ENCODE results near the gene SLIT3. TPM values are rescaled to one million over a fixed set of nuclear protein-coding genes. Genes with fewer than 3 reads are reported as not detected.

Gene SLIT3
- total RNA-seq, 3 donors from 2014 or later, result 30.7 to 103 (median 54.1) TPM

DNA sequence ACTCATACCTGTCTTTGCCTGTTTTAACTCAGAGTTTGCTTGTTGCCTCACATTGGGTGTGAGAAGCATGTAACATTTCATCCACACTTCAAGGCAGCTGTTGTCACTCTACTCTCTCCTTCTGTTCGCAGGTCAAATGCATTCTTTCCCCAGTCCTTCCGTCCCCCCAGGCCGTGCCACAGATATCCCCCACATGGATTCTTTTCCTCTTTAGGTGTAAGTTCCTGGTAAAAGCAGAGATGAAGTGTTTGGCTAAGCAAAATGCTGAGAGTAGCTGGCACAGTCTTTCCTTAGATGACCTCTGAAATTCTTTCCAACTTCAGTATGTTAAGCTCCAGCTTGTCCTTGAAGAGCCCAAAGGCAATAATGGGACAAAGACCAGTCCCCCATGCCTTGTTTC, 328.2 kb downstream of the SLIT3 start:
- H3K9me3 ChIP-seq, result no peaks in the 10 kb centered on the region
- H3K27ac ChIP-seq, result no peak overlapping the region
- H3K27me3 ChIP-seq, result no peaks in the 10 kb centered on the region
- intact Hi-C loops (cut with DNase I; ENCODE audit: low total_unique reads), result no loop called here
- no peaks in the 10 kb centered on the region for H3K4me1 ChIP-seq
- no peak for DNase-seq (ENCODE audit: low spot score in 2 of 2)
- TF ChIP-seq, protein P1, sequence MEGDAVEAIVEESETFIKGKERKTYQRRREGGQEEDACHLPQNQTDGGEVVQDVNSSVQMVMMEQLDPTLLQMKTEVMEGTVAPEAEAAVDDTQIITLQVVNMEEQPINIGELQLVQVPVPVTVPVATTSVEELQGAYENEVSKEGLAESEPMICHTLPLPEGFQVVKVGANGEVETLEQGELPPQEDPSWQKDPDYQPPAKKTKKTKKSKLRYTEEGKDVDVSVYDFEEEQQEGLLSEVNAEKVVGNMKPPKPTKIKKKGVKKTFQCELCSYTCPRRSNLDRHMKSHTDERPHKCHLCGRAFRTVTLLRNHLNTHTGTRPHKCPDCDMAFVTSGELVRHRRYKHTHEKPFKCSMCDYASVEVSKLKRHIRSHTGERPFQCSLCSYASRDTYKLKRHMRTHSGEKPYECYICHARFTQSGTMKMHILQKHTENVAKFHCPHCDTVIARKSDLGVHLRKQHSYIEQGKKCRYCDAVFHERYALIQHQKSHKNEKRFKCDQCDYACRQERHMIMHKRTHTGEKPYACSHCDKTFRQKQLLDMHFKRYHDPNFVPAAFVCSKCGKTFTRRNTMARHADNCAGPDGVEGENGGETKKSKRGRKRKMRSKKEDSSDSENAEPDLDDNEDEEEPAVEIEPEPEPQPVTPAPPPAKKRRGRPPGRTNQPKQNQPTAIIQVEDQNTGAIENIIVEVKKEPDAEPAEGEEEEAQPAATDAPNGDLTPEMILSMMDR (IDR thresholded peaks at IDR 0.05), result no peak
- TF ChIP-seq POLR2AphosphoS5 (IDR thresholded peaks at IDR 0.05) (no peak), POLR2A (IDR thresholded peaks at IDR 0.05) (no peak)
- H3K4me3 ChIP-seq, result no peak overlapping the region
- H3K36me3 ChIP-seq, result no peaks in the 10 kb centered on the region

DNA sequence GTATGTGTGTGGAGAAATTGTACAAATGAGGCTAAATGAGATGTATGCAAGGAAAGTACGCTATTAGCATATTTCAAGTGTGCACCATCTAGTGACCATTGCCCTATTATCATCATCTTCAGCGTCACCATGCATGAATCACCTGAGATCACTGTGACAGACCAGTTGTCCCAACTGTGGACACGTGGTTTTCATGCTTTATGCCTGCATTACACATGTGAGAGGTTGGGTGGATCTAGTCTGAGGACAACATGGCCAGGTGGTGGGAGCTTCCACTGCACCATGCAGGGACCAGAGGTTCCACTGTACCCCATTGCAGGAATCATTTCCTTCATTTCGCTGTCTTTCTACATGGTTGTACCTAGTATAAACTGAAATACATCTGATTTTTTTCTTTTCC, 329.8 kb downstream of the SLIT3 start:
- DNase-seq (ENCODE audit: low spot score in 2 of 2), result no peak
- intact Hi-C loops (cut with DNase I; ENCODE audit: low total_unique reads), result no loop called here
- Histone ChIP-seq H3K36me3 (no peaks in the 10 kb centered on the region), H3K4me1 (no peaks in the 10 kb centered on the region), H3K9me3 (no peaks in the 10 kb centered on the region), H3K27me3 (no peaks in the 10 kb centered on the region), H3K4me3 (no peak overlapping the region), H3K27ac (no peak overlapping the region)
- TF ChIP-seq POLR2AphosphoS5 (IDR thresholded peaks at IDR 0.05), result no peak
- TF ChIP-seq, protein P1 (IDR thresholded peaks at IDR 0.05), result no peak
- TF ChIP-seq POLR2A (IDR thresholded peaks at IDR 0.05), result no peak

DNA sequence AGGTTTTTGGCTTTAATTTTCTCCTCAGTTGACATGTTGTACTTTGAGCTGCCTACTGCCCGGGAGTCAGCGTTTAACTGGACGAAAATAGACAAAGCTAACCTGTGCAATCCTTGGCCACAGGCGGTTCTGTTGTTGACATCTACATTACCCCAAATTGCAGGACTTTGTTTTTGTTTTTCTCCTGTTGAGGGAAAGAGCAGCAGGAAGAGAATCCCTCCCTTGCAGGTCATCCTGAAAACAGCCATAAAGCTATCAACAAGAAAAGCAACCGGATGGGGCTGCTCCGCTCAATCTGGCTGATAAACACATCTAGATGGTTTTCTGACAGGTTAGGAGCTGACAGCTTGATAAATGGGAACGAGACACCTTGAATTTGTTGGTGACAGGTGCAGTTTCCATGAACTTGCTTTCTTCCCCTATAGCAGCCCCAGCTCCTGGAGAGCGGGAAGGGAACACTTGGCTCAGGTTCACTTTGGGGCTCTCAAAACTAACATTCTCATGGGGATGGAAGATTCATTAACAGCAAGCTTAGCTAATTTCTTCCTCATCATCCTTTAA, 331.5 kb downstream of the SLIT3 start:
- H3K4me1 ChIP-seq, result no peaks in the 10 kb centered on the region
- no peak overlapping the region for H3K27ac ChIP-seq
- no peaks in the 10 kb centered on the region for H3K36me3 ChIP-seq
- H3K27me3 ChIP-seq, result no peaks in the 10 kb centered on the region
- TF ChIP-seq, protein P1 (IDR thresholded peaks at IDR 0.05), result no peak
- TF ChIP-seq POLR2A (IDR thresholded peaks at IDR 0.05) (no peak), POLR2AphosphoS5 (IDR thresholded peaks at IDR 0.05) (no peak)
- no peak for DNase-seq (ENCODE audit: low spot score in 2 of 2)
- H3K4me3 ChIP-seq, result no peak overlapping the region
- H3K9me3 ChIP-seq, result no peaks in the 10 kb centered on the region
- intact Hi-C loops (cut with DNase I; ENCODE audit: low total_unique reads), result no loop called here

DNA sequence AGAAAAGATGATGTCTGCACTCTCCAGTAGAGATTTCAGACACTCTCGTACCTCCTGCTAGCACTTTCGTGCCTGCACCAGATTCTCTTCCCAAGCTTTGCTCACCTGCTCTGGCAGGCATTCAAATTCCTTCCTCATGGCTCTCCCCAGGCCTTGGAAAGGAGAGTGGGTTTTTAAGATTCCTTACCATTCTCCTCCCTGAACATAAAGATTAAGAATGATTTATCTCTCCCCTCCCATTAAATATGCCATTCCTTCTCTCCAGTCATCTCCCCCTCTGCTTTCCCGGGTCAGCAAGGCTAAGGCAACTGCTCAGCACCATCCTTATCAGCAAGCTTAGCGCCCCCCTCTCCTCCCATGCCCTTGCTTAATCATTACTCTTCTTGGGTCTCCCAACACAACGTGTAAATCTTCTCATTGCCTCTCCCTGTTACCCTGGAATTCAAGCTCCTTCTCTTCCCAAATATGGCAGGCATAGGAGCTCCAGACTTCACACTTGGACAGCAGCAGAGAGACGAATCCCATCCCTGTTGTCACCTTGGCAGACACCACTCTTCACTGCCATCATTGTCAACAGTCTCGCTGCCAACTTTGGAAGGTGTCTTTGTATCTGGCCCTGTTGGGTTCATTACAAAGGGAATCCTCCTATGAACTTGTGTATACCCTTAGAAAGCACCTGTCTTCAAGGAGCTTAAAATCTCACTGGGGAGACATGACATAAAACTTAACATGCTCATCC, 332.9 kb downstream of the SLIT3 start:
- TF ChIP-seq, protein P1 (IDR thresholded peaks at IDR 0.05), result no peak
- no peak for TF ChIP-seq POLR2AphosphoS5 (IDR thresholded peaks at IDR 0.05)
- TF ChIP-seq POLR2A (IDR thresholded peaks at IDR 0.05), result no peak
- H3K9me3 ChIP-seq, result no peaks in the 10 kb centered on the region
- no peaks in the 10 kb centered on the region for H3K36me3 ChIP-seq
- H3K27me3 ChIP-seq, result no peaks in the 10 kb centered on the region
- DNase-seq (ENCODE audit: low spot score in 2 of 2), result no peak
- no peak overlapping the region for H3K4me3 ChIP-seq
- H3K27ac ChIP-seq, result no peak overlapping the region
- intact Hi-C loops (cut with DNase I; ENCODE audit: low total_unique reads), result no loop called here
- H3K4me1 ChIP-seq, result no peaks in the 10 kb centered on the region

DNA sequence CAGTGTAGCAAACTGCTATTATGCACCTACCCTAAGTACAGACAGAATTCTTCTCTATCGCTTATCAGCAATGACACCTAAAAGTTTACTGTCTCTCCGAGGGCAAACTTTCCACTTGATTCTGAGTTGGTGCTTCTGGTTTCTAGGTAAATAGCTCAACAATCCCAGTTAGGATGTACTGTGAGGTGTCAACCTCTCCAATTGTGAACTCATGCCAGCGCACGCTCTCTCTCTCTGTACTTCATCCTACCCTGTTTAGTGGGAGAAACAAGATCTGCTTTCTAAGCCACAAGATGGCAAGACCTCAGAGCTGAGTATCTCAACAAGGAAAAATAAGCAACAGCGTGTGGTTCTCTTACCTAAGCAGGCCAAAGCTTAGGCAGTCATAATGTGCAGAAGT, 335.3 kb downstream of the SLIT3 start:
- no peak for DNase-seq (ENCODE audit: low spot score in 2 of 2)
- H3K4me3 ChIP-seq, result no peak overlapping the region
- H3K9me3 ChIP-seq, result no peaks in the 10 kb centered on the region
- H3K4me1 ChIP-seq, result no peaks in the 10 kb centered on the region
- H3K36me3 ChIP-seq, result no peaks in the 10 kb centered on the region
- H3K27me3 ChIP-seq, result no peaks in the 10 kb centered on the region
- H3K27ac ChIP-seq, result no peak overlapping the region
- intact Hi-C loops (cut with DNase I; ENCODE audit: low total_unique reads), result no loop called here
- no peak for TF ChIP-seq POLR2A (IDR thresholded peaks at IDR 0.05)
- TF ChIP-seq POLR2AphosphoS5 (IDR thresholded peaks at IDR 0.05), result no peak
- TF ChIP-seq, protein P1 (IDR thresholded peaks at IDR 0.05), result no peak

Measured in breast epithelium (tissue), 4 donors.